WTC11 (cell line): ENCODE measurements around the gene XRCC2. TPM values are rescaled to one million over a fixed set of nuclear protein-coding genes. Genes with fewer than 3 reads are reported as not detected.
"Not testable (repeated sequence)": the region's sequence is repeated elsewhere in the genome, so short reads cannot be mapped to it uniquely, and the experiment has no call there.

ENCODE experiments used
- ATAC-seq: fragments of 200-7000 bp; cut with Tn5 transposase; 2 replicates; pipeline ENCODE4 v1.10.0; 2021; ENCODE audit warnings: mild to moderate bottlenecking, moderate library complexity
- CTCF ChIA-PET: fragments of 300-600 bp; sonication (Branson Sonifier 250); formaldehyde crosslinking; loops from one replicate; lab custom pipeline; 2021; ENCODE audit warnings: antibody characterized with exemption; lab: Charles Lee
- POLR2A ChIA-PET: fragments of 350-600 bp; sonication (Branson Sonifier 250); formaldehyde crosslinking; loops from one replicate; lab custom pipeline; 2021; ENCODE audit warnings: antibody characterized with exemption; lab: Charles Lee
- DNase-seq: peaks from one replicate; pipeline ENCODE4 v3.0.0; 2021; ENCODE audit warnings: low spot score
- H3K27ac Mint-ChIP-seq: 2 replicates; pipeline ENCODE4 v1.8.0; 2021; ENCODE audit warnings: mixed read lengths
- H3K27me3 Mint-ChIP-seq: 2 replicates; pipeline ENCODE4 v1.8.0; 2021; ENCODE audit warnings: low read depth, mild to moderate bottlenecking, moderate library complexity, mixed read lengths
- H3K36me3 Mint-ChIP-seq: 2 replicates; pipeline ENCODE4 v1.8.0; 2021; ENCODE audit warnings: mixed read lengths
- H3K4me1 Mint-ChIP-seq: 2 replicates; pipeline ENCODE4 v1.8.0; 2022; ENCODE audit warnings: mixed read lengths
- H3K4me3 Mint-ChIP-seq: 2 replicates; pipeline ENCODE4 v1.8.0; 2021; ENCODE audit warnings: mild to moderate bottlenecking, moderate library complexity, mixed read lengths
- H3K9me3 Mint-ChIP-seq: 2 replicates; pipeline ENCODE4 v1.8.0; 2021; ENCODE audit warnings: mixed read lengths
- ELF4 ChIP-seq: sonication (generic); formaldehyde crosslinking; IDR thresholded peaks from 2 replicates; pipeline ENCODE4 v1.8.1; 2022; ENCODE audit warnings: low read depth, mild to moderate bottlenecking, moderate library complexity, missing genetic modification reagents
- HMGA2 ChIP-seq: fragments of 250-450 bp; sonication (Bioruptor Pico); IDR thresholded peaks from 2 replicates; pipeline ENCODE4 v1.4.0; 2021; ENCODE audit warnings: mild to moderate bottlenecking, moderate library complexity
- NR1H2 ChIP-seq: sonication (generic); formaldehyde crosslinking; IDR thresholded peaks from 2 replicates; pipeline ENCODE4 v1.9.0; 2021; ENCODE audit warnings: mild to moderate bottlenecking, moderate library complexity, missing genetic modification reagents
- OVOL2 ChIP-seq: fragments of 250-450 bp; sonication (Bioruptor Pico); IDR thresholded peaks from 2 replicates; pipeline ENCODE4 v1.9.0; 2021; ENCODE audit warnings: mild to moderate bottlenecking, borderline replicate concordance
- SOX15 ChIP-seq: fragments of 250-450 bp; sonication (Bioruptor Pico); IDR thresholded peaks from 2 replicates; pipeline ENCODE4 v1.9.0; 2021; ENCODE audit warnings: mild to moderate bottlenecking
- SP1 ChIP-seq: sonication (generic); formaldehyde crosslinking; conservative IDR thresholded peaks from 2 replicates; pipeline ENCODE4 v1.8.1; 2022; ENCODE audit warnings: missing genetic modification reagents
- TP53 ChIP-seq: sonication (generic); formaldehyde crosslinking; IDR thresholded peaks from 2 replicates; pipeline ENCODE4 v1.8.1; 2023; ENCODE audit warnings: mild to moderate bottlenecking, missing genetic modification reagents
- ZBTB21 ChIP-seq: sonication (generic); formaldehyde crosslinking; IDR thresholded peaks from 2 replicates; pipeline ENCODE4 v1.8.1; 2023; ENCODE audit warnings: mild to moderate bottlenecking, missing genetic modification reagents, borderline replicate concordance
- ZNF138 ChIP-seq: sonication (generic); formaldehyde crosslinking; conservative IDR thresholded peaks from 2 replicates; pipeline ENCODE4 v1.8.1; 2022; ENCODE audit warnings: mild to moderate bottlenecking, moderate library complexity, missing genetic modification reagents
- ZNF317 ChIP-seq: sonication (generic); formaldehyde crosslinking; IDR thresholded peaks from 2 replicates; pipeline ENCODE4 v1.8.1; 2023; ENCODE audit warnings: low read depth, mild to moderate bottlenecking, moderate library complexity, missing genetic modification reagents, borderline replicate concordance
- ZNF416 ChIP-seq: fragments of 250-450 bp; sonication (Bioruptor Pico); IDR thresholded peaks from 2 replicates; pipeline ENCODE4 v1.9.0; 2021; ENCODE audit warnings: mild to moderate bottlenecking, inconsistent platforms
- total RNA-seq: library from RNA; stranded (reverse); gene quantifications from 3 replicates; pipeline ENCODE4 v1.2.3, GENCODE V29; 2021
- TF ChIP-seq, protein P1 (sequence below): sonication (generic); formaldehyde crosslinking; IDR thresholded peaks from 2 replicates; pipeline ENCODE4 v1.8.0; 2022; ENCODE audit warnings: missing genetic modification reagents
- TF ChIP-seq, protein P2 (sequence below): sonication (generic); formaldehyde crosslinking; IDR thresholded peaks from 2 replicates; pipeline ENCODE4 v1.8.0; 2023; ENCODE audit warnings: mild to moderate bottlenecking, missing genetic modification reagents
- TF ChIP-seq, protein P3 (sequence below): sonication (generic); formaldehyde crosslinking; conservative IDR thresholded peaks from 2 replicates; pipeline ENCODE4 v1.8.1; 2022; ENCODE audit warnings: mild to moderate bottlenecking, missing genetic modification reagents
- TF ChIP-seq, protein P4 (sequence below): sonication (generic); formaldehyde crosslinking; IDR thresholded peaks from 2 replicates; pipeline ENCODE4 v1.8.1; 2023; ENCODE audit warnings: mild to moderate bottlenecking, missing genetic modification reagents, moderate library complexity
- TF ChIP-seq, protein P5 (sequence below): sonication (generic); formaldehyde crosslinking; IDR thresholded peaks from 2 replicates; pipeline ENCODE4 v1.8.0; 2022; ENCODE audit warnings: mild to moderate bottlenecking, missing genetic modification reagents

Gene XRCC2
- total RNA-seq, 1 experiment from 2014 or later, result 25.4 TPM

DNA sequence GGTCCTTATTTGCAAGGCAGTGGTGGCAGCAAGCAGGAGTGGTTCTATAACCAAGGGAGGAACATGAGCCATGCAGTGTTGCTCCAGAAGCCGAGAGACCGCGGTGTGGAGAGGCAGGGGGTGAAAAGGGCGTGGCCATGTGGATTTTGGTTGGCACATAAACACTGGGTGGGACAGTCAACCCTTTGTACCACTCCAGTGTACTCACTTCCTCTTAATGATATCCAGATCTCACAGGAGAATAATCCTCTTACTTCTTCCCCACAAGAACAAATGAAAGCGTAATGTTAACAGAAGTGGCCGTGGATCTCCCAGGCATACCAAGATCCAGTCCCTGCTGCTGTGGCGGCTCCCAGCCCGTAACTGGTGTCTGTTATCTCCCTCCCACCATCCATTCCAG, 42.4 kb downstream of the XRCC2 start (continued):
- TF ChIP-seq, protein P1, sequence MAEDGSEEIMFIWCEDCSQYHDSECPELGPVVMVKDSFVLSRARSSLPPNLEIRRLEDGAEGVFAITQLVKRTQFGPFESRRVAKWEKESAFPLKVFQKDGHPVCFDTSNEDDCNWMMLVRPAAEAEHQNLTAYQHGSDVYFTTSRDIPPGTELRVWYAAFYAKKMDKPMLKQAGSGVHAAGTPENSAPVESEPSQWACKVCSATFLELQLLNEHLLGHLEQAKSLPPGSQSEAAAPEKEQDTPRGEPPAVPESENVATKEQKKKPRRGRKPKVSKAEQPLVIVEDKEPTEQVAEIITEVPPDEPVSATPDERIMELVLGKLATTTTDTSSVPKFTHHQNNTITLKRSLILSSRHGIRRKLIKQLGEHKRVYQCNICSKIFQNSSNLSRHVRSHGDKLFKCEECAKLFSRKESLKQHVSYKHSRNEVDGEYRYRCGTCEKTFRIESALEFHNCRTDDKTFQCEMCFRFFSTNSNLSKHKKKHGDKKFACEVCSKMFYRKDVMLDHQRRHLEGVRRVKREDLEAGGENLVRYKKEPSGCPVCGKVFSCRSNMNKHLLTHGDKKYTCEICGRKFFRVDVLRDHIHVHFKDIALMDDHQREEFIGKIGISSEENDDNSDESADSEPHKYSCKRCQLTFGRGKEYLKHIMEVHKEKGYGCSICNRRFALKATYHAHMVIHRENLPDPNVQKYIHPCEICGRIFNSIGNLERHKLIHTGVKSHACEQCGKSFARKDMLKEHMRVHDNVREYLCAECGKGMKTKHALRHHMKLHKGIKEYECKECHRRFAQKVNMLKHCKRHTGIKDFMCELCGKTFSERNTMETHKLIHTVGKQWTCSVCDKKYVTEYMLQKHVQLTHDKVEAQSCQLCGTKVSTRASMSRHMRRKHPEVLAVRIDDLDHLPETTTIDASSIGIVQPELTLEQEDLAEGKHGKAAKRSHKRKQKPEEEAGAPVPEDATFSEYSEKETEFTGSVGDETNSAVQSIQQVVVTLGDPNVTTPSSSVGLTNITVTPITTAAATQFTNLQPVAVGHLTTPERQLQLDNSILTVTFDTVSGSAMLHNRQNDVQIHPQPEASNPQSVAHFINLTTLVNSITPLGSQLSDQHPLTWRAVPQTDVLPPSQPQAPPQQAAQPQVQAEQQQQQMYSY (CRISPR knock-in tag), result no peak
- TF ChIP-seq SOX15 (CRISPR knock-in tag) (no peak), HMGA2 (CRISPR knock-in tag) (no peak)
- TF ChIP-seq, protein P2, sequence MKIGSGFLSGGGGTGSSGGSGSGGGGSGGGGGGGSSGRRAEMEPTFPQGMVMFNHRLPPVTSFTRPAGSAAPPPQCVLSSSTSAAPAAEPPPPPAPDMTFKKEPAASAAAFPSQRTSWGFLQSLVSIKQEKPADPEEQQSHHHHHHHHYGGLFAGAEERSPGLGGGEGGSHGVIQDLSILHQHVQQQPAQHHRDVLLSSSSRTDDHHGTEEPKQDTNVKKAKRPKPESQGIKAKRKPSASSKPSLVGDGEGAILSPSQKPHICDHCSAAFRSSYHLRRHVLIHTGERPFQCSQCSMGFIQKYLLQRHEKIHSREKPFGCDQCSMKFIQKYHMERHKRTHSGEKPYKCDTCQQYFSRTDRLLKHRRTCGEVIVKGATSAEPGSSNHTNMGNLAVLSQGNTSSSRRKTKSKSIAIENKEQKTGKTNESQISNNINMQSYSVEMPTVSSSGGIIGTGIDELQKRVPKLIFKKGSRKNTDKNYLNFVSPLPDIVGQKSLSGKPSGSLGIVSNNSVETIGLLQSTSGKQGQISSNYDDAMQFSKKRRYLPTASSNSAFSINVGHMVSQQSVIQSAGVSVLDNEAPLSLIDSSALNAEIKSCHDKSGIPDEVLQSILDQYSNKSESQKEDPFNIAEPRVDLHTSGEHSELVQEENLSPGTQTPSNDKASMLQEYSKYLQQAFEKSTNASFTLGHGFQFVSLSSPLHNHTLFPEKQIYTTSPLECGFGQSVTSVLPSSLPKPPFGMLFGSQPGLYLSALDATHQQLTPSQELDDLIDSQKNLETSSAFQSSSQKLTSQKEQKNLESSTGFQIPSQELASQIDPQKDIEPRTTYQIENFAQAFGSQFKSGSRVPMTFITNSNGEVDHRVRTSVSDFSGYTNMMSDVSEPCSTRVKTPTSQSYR (CRISPR knock-in tag), result no peak

DNA sequence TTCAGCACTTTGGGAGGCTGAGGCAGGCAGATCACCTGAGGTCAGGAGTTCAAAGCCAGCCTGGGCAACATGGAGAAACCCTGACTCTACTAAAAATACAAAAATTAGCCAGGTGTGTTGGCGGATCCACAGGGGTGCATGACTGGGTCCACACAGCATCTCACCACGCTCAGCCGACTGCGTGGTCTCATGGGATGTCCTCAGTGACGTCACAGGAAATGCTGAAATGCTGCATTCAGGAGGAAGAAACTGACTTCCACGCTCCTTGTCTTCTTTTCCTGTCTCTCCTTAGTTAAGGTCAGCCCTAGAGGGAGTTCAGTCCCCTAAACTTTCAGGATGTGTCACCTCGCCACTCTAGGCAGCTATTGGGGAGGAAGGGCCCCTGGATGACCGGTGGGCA, 42.9 kb downstream of the XRCC2 start:
- POLR2A ChIA-PET, result no interaction called here
- H3K27ac Mint-ChIP-seq, result no peak overlapping the region
- H3K36me3 Mint-ChIP-seq, result no peaks in the 10 kb centered on the region
- TF ChIP-seq ZNF317 (CRISPR knock-in tag), result no peak
- TF ChIP-seq ZNF138 (CRISPR knock-in tag), result no peak
- TF ChIP-seq, protein P3, sequence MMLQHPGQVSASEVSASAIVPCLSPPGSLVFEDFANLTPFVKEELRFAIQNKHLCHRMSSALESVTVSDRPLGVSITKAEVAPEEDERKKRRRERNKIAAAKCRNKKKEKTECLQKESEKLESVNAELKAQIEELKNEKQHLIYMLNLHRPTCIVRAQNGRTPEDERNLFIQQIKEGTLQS (CRISPR knock-in tag), result no peak
- no peak for TF ChIP-seq SP1 (CRISPR knock-in tag)
- no peak overlapping the region for H3K4me3 Mint-ChIP-seq
- no peaks in the 10 kb centered on the region for H3K27me3 Mint-ChIP-seq
- no peak for ATAC-seq
- DNase-seq, result no peak
- H3K9me3 Mint-ChIP-seq, result no peaks in the 10 kb centered on the region
- CTCF ChIA-PET, result no interaction called here
- H3K4me1 Mint-ChIP-seq, result no peaks in the 10 kb centered on the region

DNA sequence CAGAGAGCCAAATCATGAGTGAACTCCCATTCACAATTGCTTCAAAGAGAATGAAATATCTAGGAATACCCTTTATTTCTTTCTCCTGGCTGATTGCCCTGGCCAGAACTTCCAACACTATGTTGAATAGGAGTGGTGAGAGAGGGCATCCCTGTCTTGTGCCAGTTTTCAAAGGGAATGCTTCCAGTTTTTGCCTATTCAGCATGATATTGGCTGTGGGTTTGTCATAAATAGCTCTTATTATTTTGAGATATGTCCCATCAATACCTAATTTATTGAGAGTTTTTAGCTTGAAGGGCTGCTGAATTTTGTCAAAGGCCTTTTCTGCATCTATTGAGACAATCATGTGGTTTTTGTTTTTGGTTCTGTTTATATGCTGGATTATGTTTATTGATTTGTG, 47.2 kb downstream of the XRCC2 start:
- H3K36me3 Mint-ChIP-seq, H3K4me1 Mint-ChIP-seq, POLR2A ChIA-PET, H3K27me3 Mint-ChIP-seq, H3K4me3 Mint-ChIP-seq, H3K9me3 Mint-ChIP-seq, ATAC-seq, H3K27ac Mint-ChIP-seq, DNase-seq, CTCF ChIA-PET: not testable (repeated sequence)

DNA sequence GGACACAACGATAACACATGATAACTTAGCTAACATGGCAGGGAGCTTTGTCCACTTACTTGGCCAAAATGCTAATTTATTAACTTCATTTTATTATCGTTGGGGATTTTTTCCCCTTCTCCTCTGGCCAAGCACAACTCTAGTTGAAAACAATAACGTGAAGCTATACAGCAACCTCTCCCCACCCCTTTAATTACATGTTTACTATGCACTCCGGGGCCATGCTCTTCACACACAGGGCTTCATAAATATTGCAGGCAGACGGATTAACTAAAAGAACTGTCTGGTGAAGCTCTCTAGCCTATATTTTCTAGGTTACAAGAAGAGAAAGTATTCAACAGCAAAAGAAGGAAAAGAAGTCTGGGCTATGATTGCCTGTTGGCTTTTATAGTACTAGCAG, 51.7 kb downstream of the XRCC2 start:
- no peaks in the 10 kb centered on the region for H3K4me1 Mint-ChIP-seq
- H3K27ac Mint-ChIP-seq, result no peak overlapping the region
- no peak overlapping the region for H3K4me3 Mint-ChIP-seq
- ChIA-PET CTCF (interaction anchor here (0.7 kb wide), 1 partner anchor 1176 kb away, joined by 4 read pairs; no protein-coding TSS in a partner anchor), POLR2A (no interaction called here)
- H3K27me3 Mint-ChIP-seq, result no peaks in the 10 kb centered on the region
- H3K9me3 Mint-ChIP-seq, result peaks cover 4% of the 10 kb centered on the region
- H3K36me3 Mint-ChIP-seq, result no peaks in the 10 kb centered on the region
- no peak for TF ChIP-seq OVOL2 (CRISPR knock-in tag)
- no peak for TF ChIP-seq SP1 (CRISPR knock-in tag)
- no peak for ATAC-seq
- DNase-seq, result no peak

DNA sequence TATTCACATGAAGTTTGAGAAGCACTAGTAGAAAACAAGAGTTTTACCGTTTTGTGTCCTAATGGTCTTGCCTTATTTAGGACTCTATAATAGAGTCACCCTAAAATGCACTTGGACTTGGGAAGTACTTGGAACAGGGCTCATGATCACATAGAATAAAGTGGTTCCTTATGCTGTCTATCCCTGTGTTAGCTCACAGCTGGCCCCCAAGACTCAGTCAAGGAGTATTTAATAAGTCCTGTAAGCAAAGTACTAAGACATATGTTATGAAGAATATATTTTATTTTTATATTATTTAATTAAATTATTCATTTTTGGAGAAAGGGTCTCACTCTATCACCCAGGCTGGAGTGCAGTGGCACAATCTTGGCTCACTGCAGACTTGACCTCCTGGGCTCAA, 54.5 kb downstream of the XRCC2 start:
- Mint-ChIP-seq H3K36me3 (no peaks in the 10 kb centered on the region), H3K27me3 (no peaks in the 10 kb centered on the region), H3K4me3 (no peak overlapping the region), H3K9me3 (peaks cover 4% of the 10 kb centered on the region), H3K27ac (no peak overlapping the region), H3K4me1 (no peaks in the 10 kb centered on the region)
- CTCF ChIA-PET, result no interaction called here
- POLR2A ChIA-PET, result no interaction called here
- ATAC-seq (no peak), DNase-seq (no peak)
- TF ChIP-seq ZBTB21 (no peak), ZNF416 (CRISPR knock-in tag) (no peak), TP53 (CRISPR knock-in tag) (no peak), SP1 (CRISPR knock-in tag) (no peak), ELF4 (CRISPR knock-in tag) (no peak), NR1H2 (no peak)
- TF ChIP-seq, protein P4, sequence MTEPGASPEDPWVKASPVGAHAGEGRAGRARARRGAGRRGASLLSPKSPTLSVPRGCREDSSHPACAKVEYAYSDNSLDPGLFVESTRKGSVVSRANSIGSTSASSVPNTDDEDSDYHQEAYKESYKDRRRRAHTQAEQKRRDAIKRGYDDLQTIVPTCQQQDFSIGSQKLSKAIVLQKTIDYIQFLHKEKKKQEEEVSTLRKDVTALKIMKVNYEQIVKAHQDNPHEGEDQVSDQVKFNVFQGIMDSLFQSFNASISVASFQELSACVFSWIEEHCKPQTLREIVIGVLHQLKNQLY (CRISPR knock-in tag), result no peak
- TF ChIP-seq, protein P5, sequence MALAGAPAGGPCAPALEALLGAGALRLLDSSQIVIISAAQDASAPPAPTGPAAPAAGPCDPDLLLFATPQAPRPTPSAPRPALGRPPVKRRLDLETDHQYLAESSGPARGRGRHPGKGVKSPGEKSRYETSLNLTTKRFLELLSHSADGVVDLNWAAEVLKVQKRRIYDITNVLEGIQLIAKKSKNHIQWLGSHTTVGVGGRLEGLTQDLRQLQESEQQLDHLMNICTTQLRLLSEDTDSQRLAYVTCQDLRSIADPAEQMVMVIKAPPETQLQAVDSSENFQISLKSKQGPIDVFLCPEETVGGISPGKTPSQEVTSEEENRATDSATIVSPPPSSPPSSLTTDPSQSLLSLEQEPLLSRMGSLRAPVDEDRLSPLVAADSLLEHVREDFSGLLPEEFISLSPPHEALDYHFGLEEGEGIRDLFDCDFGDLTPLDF, result no peak
